Measurements from ENCODE around the gene RANBP6.

RANBP6 gene

DNA sequence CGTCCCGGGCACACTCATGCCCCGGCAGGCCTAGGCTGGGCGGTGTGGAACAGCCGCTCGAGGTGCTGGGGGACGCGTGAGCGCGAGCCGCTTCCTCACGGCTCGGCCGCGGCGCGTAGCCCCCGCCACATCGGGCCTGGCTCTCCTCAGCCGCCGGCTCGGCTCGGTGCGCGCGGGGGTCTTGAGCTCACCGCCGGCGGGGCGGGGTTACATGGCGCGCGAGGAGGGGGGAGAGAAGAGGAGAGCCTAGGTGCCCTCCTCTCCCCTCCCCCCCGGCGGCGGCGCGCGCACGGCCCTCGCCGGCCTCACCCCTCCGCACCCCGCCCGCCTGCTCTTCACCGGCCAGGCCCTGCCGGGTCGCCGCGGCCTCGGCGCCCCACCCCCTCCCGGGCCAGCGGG is 7.7 kb downstream of the RANBP6 start:
- H3K9me3 ChIP-seq (ENCODE audit: control extremely low read depth in 1 of 5, control insufficient read depth in 4 of 5, insufficient read depth in 2 of 5, low read depth in 1 of 5, low read length in 4 of 5): no peaks in the 10 kb centered on the region
- POLR2A ChIA-PET: interaction anchor here (0.7 kb wide), 1 partner anchor 12 kb away, joined by 4 read pairs; no protein-coding TSS in a partner anchor
- peak overlapping the region; percentile 80 to 88 for H3K27ac ChIP-seq (ENCODE audit: insufficient read depth in 1 of 2, low read depth in 1 of 2, low read length in 2 of 2, poor library complexity in 1 of 2, severe bottlenecking in 2 of 2)
- peak; percentile 85 to 94 (median 91) for DNase-seq
- 0% methylated on average over 25 of the region's 54 CpGs for WGBS (ENCODE audit: insufficient coverage)
- H3K27me3 ChIP-seq (replicated peaks in 2 of 5; ENCODE audit: control insufficient read depth in 4 of 5, insufficient read depth in 5 of 5, low read length in 4 of 5): no peaks in the 10 kb centered on the region
- peaks cover 13 to 34% (median 27%) of the 10 kb centered on the region in 4 experiments for H3K4me1 ChIP-seq (ENCODE audit: control extremely low read depth in 1 of 4, control insufficient read depth in 4 of 4, insufficient read depth in 4 of 4, low read length in 3 of 4)
- CTCF ChIA-PET: interaction anchor here (0.7 to 1.8 kb wide), 5 partner anchors 9 to 176 kb away, joined by 3 to 6 read pairs (median 3); no protein-coding TSS in a partner anchor
- H3K36me3 ChIP-seq (ENCODE audit: control insufficient read depth in 4 of 4, insufficient read depth in 4 of 4, low read length in 3 of 4): peaks cover 0 to 15% (median 7%) of the 10 kb centered on the region in 4 experiments
- peak overlapping the region; percentile 80 to 94 (median 89) for H3K4me3 ChIP-seq (ENCODE audit: control insufficient read depth in 1 of 7, extremely low read depth in 1 of 7, insufficient read depth in 4 of 7, low read depth in 2 of 7, low read length in 6 of 7)

DNA sequence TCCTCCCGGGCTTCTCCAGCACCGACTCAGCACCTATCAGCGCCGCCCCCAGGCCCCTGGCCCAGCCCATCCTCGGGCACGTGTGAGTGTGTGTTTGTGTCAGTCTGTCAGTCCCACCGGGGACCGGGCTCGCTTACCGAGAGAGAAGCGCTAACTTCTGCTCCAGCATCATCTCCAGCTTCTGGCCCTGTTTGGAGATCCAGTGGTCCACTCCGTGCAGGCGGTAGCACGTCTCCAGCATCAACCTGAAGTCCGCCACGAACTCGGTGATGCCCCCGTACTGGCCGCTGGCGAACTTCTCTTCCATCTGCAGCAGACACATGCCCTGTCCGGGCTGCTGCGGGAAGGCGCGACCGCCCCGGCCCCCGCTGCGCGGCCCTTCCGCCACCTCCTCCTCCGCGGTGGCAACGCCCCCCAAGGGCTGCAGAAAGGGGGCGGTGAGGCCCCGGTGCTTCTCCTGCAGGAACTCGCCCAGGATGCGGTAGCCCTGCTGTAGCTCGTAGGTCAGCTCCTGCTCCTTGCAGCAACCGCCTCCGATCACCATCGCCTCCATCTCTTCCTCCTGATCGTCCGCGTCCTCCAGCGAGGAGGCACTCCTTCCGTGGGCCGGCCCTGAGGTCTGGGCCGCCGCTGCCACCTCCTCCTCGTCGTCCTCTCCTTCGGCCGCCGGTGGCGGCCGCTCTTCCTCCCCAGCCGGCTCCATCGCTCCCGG is 8.2 kb downstream of the RANBP6 start:
- ChIA-PET CTCF (interaction anchor here (0.7 to 1.8 kb wide), 5 partner anchors 9 to 175 kb away, joined by 3 to 6 read pairs (median 3); no protein-coding TSS in a partner anchor), POLR2A (interaction anchor here (0.7 to 1.0 kb wide), 2 partner anchors 8 to 12 kb away, joined by 3 to 4 read pairs; partner anchors contain the start of gene RANBP6)
- DNase-seq: peak; percentile 90 to 96 (median 95)
- H3K9me3 ChIP-seq (ENCODE audit: control extremely low read depth in 1 of 5, control insufficient read depth in 4 of 5, insufficient read depth in 2 of 5, low read depth in 1 of 5, low read length in 4 of 5): no peaks in the 10 kb centered on the region
- WGBS (ENCODE audit: insufficient coverage): under 1% methylated on average over 39 of the region's 59 CpGs
- H3K4me3 ChIP-seq (ENCODE audit: control insufficient read depth in 1 of 7, extremely low read depth in 1 of 7, insufficient read depth in 4 of 7, low read depth in 2 of 7, low read length in 6 of 7): peak overlapping the region; percentile 80 to 94 (median 89)
- peaks cover 0 to 12% (median 7%) of the 10 kb centered on the region in 4 experiments for H3K36me3 ChIP-seq (ENCODE audit: control insufficient read depth in 4 of 4, insufficient read depth in 4 of 4, low read length in 3 of 4)
- H3K27me3 ChIP-seq (replicated peaks in 2 of 5; ENCODE audit: control insufficient read depth in 4 of 5, insufficient read depth in 5 of 5, low read length in 4 of 5): no peaks in the 10 kb centered on the region
- H3K27ac ChIP-seq (ENCODE audit: insufficient read depth in 1 of 2, low read depth in 1 of 2, low read length in 2 of 2, poor library complexity in 1 of 2, severe bottlenecking in 2 of 2): peak overlapping the region; percentile 66 to 88
- peaks cover 13 to 34% (median 26%) of the 10 kb centered on the region in 4 experiments for H3K4me1 ChIP-seq (ENCODE audit: control extremely low read depth in 1 of 4, control insufficient read depth in 4 of 4, insufficient read depth in 4 of 4, low read length in 3 of 4)

DNA sequence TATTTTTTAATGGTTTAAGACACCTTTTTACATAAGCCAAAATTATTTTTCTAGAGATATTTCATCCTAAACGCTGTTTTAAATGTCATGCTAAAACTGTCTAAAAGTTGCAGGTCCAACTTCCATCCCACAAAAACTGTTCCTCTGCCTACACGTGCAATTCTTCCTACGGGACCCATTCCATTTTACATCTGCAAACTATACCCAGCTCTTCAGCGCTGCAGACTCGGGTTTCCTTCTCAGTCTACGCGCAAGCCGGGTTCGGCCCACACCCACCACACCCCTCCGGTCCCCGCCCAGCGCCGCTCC is 8.7 kb downstream of the RANBP6 start:
- POLR2A ChIA-PET: interaction anchor here (1.0 kb wide), 1 partner anchor 9 kb away, joined by 3 read pairs; the partner anchor contains the start of gene RANBP6
- Histone ChIP-seq H3K36me3 (ENCODE audit: control insufficient read depth in 4 of 4, insufficient read depth in 4 of 4, low read length in 3 of 4) (peaks cover 0 to 12% (median 7%) of the 10 kb centered on the region in 4 experiments), H3K27me3 (replicated peaks in 2 of 5; ENCODE audit: control insufficient read depth in 4 of 5, insufficient read depth in 5 of 5, low read length in 4 of 5) (no peaks in the 10 kb centered on the region), H3K4me1 (ENCODE audit: control extremely low read depth in 1 of 4, control insufficient read depth in 4 of 4, insufficient read depth in 4 of 4, low read length in 3 of 4) (peaks cover 13 to 34% (median 26%) of the 10 kb centered on the region in 4 experiments), H3K4me3 (ENCODE audit: control insufficient read depth in 1 of 7, extremely low read depth in 1 of 7, insufficient read depth in 4 of 7, low read depth in 2 of 7, low read length in 6 of 7) (peak overlapping the region; percentile 80 to 94 (median 89)), H3K27ac (ENCODE audit: insufficient read depth in 1 of 2, low read depth in 1 of 2, low read length in 2 of 2, poor library complexity in 1 of 2, severe bottlenecking in 2 of 2) (peak overlapping the region in 1 of 2 experiments; percentile 88), H3K9me3 (ENCODE audit: control extremely low read depth in 1 of 5, control insufficient read depth in 4 of 5, insufficient read depth in 2 of 5, low read depth in 1 of 5, low read length in 4 of 5) (no peaks in the 10 kb centered on the region)
- 0% methylated on average over 2 of the region's 13 CpGs for WGBS (ENCODE audit: insufficient coverage)
- CTCF ChIA-PET: interaction anchor here (1.1 kb wide), 1 partner anchor 11 kb away, joined by 3 read pairs; no protein-coding TSS in a partner anchor
- DNase-seq: no peak

DNA sequence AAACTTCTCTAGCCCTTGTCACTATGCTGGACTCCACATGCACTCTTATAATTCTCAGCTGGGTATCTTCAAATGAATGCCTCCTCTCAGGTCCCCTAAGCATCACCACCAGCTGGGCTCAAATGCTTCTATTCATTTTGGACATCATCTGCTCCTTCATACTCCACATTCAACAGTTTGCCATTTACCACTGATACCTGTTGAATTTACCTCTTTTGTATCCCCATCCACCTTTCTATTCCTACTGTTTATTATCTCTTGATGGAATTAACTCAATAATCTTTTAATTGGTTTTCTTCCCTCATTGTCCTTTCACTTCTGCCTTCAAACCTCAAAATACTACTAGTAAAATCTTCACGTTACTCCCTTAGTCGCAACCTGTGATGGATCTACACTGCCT is 14.5 kb downstream of the RANBP6 start:
- CTCF ChIA-PET: no interaction called here
- no peak overlapping the region for H3K27ac ChIP-seq (ENCODE audit: insufficient read depth in 1 of 2, low read depth in 1 of 2, low read length in 2 of 2, poor library complexity in 1 of 2, severe bottlenecking in 2 of 2)
- no peaks in the 10 kb centered on the region for H3K27me3 ChIP-seq (replicated peaks in 2 of 5; ENCODE audit: control insufficient read depth in 4 of 5, insufficient read depth in 5 of 5, low read length in 4 of 5)
- no peaks in the 10 kb centered on the region for H3K9me3 ChIP-seq (ENCODE audit: control extremely low read depth in 1 of 5, control insufficient read depth in 4 of 5, insufficient read depth in 2 of 5, low read depth in 1 of 5, low read length in 4 of 5)
- POLR2A ChIA-PET: no interaction called here
- peaks cover 0 to 7% (median 4%) of the 10 kb centered on the region in 4 experiments for H3K36me3 ChIP-seq (ENCODE audit: control insufficient read depth in 4 of 4, insufficient read depth in 4 of 4, low read length in 3 of 4)
- DNase-seq: no peak
- WGBS (ENCODE audit: insufficient coverage): 100% methylated on average over 2 of the region's 2 CpGs
- no peak overlapping the region for H3K4me3 ChIP-seq (ENCODE audit: control insufficient read depth in 1 of 7, extremely low read depth in 1 of 7, insufficient read depth in 4 of 7, low read depth in 2 of 7, low read length in 6 of 7)
- H3K4me1 ChIP-seq (ENCODE audit: control extremely low read depth in 1 of 4, control insufficient read depth in 4 of 4, insufficient read depth in 4 of 4, low read length in 3 of 4): peaks cover 3 to 14% (median 10%) of the 10 kb centered on the region in 4 experiments

DNA sequence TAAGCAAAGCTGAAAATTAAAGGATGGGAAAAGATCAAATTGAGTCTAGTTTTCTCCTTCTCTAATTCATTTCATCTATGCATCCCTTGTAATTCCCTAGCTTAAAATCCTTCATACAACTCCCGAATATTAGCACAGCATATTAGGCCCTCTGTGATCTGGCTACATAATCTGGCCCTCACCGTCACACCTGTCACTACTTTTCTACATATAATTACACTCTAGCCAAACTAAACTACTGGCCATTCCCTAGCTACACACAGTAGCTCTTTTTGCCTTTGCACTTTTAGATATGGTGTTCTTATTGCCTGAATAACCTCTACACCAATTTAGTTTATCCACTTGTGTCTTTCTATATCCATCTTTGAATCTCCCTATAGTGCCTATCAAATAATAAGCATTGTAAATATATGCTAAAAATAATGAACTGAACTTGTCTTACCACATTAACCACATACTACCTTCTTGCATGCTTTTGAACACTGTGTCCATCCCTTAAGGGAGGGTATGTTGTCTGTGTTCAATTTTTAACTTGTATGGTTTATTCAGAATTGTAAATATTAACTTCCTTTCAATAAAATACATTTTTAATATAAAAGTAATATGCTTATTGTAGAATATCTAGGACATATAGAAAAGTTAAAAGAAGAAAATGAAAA is 15.9 kb downstream of the RANBP6 start:
- Histone ChIP-seq H3K4me1 (ENCODE audit: control extremely low read depth in 1 of 4, control insufficient read depth in 4 of 4, insufficient read depth in 4 of 4, low read length in 3 of 4) (peaks cover 0 to 8% (median 5%) of the 10 kb centered on the region in 4 experiments), H3K27ac (ENCODE audit: insufficient read depth in 1 of 2, low read depth in 1 of 2, low read length in 2 of 2, poor library complexity in 1 of 2, severe bottlenecking in 2 of 2) (no peak overlapping the region), H3K4me3 (ENCODE audit: control insufficient read depth in 1 of 7, extremely low read depth in 1 of 7, insufficient read depth in 4 of 7, low read depth in 2 of 7, low read length in 6 of 7) (no peak overlapping the region), H3K27me3 (replicated peaks in 2 of 5; ENCODE audit: control insufficient read depth in 4 of 5, insufficient read depth in 5 of 5, low read length in 4 of 5) (no peaks in the 10 kb centered on the region), H3K9me3 (ENCODE audit: control extremely low read depth in 1 of 5, control insufficient read depth in 4 of 5, insufficient read depth in 2 of 5, low read depth in 1 of 5, low read length in 4 of 5) (no peaks in the 10 kb centered on the region), H3K36me3 (ENCODE audit: control insufficient read depth in 4 of 4, insufficient read depth in 4 of 4, low read length in 3 of 4) (peaks cover 0 to 6% (median 5%) of the 10 kb centered on the region in 4 experiments)
- CTCF ChIA-PET: interaction anchor here (1.1 to 2.2 kb wide), 2 partner anchors 8 to 10 kb away, joined by 3 to 6 read pairs; a partner anchor contains a TSS
- POLR2A ChIA-PET: interaction anchor here (0.5 kb wide), 1 partner anchor 16 kb away, joined by 5 read pairs; the partner anchor contains the start of gene RANBP6
- 100% methylated on average over 2 of the region's 2 CpGs for WGBS (ENCODE audit: insufficient coverage)
- DNase-seq: no peak

DNA sequence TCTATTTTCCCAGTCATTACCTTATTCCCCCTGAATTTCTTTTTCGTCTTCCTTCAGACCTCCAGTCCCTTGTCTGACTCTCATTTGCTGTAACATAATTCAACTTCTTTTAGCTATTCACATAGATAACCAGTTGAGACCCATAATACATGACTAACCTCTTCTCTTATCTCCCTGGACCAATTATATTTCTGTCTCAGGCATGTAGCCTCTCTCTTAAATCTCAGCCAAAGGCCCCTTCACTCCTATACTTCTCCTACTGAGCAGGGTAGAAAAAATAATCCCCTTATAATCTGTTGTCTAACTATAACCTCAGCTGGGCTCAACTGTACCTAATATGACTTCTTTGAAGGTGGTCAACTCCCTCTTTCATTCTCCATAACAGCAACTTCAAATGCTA is 20.9 kb downstream of the RANBP6 start:
- DNase-seq: no peak
- H3K36me3 ChIP-seq (ENCODE audit: control insufficient read depth in 4 of 4, insufficient read depth in 4 of 4, low read length in 3 of 4): peaks cover 0 to 8% (median 0%) of the 10 kb centered on the region in 4 experiments
- ChIA-PET POLR2A (no interaction called here), CTCF (interaction anchor here (1.9 kb wide), 1 partner anchor 9 kb away, joined by 6 read pairs; no protein-coding TSS in a partner anchor)
- H3K27me3 ChIP-seq (replicated peaks in 2 of 5; ENCODE audit: control insufficient read depth in 4 of 5, insufficient read depth in 5 of 5, low read length in 4 of 5): no peaks in the 10 kb centered on the region
- H3K9me3 ChIP-seq (ENCODE audit: control extremely low read depth in 1 of 5, control insufficient read depth in 4 of 5, insufficient read depth in 2 of 5, low read depth in 1 of 5, low read length in 4 of 5): no peaks in the 10 kb centered on the region
- H3K27ac ChIP-seq (ENCODE audit: insufficient read depth in 1 of 2, low read depth in 1 of 2, low read length in 2 of 2, poor library complexity in 1 of 2, severe bottlenecking in 2 of 2): no peak overlapping the region
- 100% methylated on average over 1 of the region's 1 CpG for WGBS (ENCODE audit: insufficient coverage)
- no peak overlapping the region for H3K4me3 ChIP-seq (ENCODE audit: control insufficient read depth in 1 of 7, extremely low read depth in 1 of 7, insufficient read depth in 4 of 7, low read depth in 2 of 7, low read length in 6 of 7)
- peaks cover 0 to 2% (median 0%) of the 10 kb centered on the region in 4 experiments for H3K4me1 ChIP-seq (ENCODE audit: control extremely low read depth in 1 of 4, control insufficient read depth in 4 of 4, insufficient read depth in 4 of 4, low read length in 3 of 4)
